HuH-7.5 (cell line): ENCODE results near the gene DENND1A.

Experiments
- DNase-seq: peaks from one replicate; pipeline ENCODE4 v3.0.0; 2011; ENCODE audit warnings: low spot score

DENND1A gene

GRCh38 chr9:123567013-123567412 lies 362.9 kb downstream of the DENND1A start:
- no peak for DNase-seq

DNA sequence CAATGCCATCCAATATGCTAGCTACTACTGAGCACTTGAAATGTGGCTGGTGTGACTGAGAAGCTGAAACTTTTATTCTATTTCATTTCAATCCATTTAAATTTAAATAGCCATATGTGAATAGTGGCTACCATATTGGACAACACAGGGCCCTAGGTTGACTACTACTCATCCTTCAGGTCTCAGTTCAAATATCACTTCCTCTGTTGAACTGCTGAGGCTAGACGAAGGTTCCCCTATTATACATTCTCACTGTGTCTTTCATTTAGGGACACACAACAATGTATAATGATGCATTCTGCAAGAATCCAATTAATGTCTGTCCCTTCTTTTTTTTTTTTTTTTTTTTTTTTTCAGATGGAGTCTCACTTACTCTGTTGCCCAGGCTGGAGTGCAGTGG lies 365.3 kb downstream of the DENND1A start:
- no peak for DNase-seq

- DNase-seq, result no peak
These were observed 367.0 kb downstream of the DENND1A start for GRCh38 chr9:123562844-123563346.

GRCh38 chr9:123561046-123561445 lies 368.9 kb downstream of the DENND1A start:
- DNase-seq, result no peak

GRCh38 chr9:123556464-123557435 lies 373.2 kb downstream of the DENND1A start:
- no peak for DNase-seq

- no peak for DNase-seq
These were observed 374.3 kb downstream of the DENND1A start for GRCh38 chr9:123555646-123556045.

GRCh38 chr9:123552530-123552929 lies 377.4 kb downstream of the DENND1A start:
- DNase-seq, result no peak

DNA sequence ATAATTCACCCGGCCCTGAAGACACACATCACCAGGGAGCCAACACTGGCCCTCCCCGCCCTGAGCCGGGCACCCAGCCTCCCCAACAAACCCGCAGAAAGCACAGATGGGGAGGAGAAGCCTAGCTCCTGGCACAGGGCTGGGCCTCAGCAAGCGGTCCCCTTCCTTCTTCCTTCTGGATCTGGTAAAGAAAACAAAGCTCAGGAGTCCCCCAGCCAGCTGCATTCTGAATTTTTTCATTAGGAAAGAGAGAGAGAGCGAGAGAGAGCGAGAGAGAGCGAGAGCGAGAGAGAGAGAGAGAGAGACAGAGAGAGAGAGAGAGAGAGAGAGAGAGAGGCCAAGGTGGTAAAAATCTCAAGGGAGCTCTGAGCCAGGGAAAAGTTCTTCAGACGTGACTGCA lies 378.2 kb downstream of the DENND1A start:
- DNase-seq, result no peak

DNA sequence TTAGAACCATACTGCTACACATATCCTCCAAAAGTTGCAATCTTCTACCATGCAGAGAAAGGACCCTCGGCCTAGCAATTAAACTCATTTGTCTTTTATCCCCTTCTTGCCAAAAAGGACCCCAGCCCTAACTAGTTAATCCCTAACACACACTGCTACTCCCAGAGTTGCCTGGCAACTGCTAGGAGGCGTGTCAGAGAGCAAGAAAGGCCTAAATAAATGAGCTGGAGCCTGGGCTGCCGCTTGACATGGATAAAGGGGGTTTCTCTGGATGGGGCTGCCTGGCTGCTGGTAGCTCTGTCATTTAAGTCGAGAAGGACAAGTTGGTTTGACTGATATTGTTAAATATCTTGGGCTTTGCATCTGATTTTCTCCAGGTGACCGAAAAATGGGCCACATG lies 379.1 kb downstream of the DENND1A start:
- no peak for DNase-seq

- no peak for DNase-seq
These were observed 379.9 kb downstream of the DENND1A start for GRCh38 chr9:123550012-123550411.

GRCh38 chr9:123548741-123549545 lies 381.0 kb downstream of the DENND1A start:
- DNase-seq, result no peak

DNA sequence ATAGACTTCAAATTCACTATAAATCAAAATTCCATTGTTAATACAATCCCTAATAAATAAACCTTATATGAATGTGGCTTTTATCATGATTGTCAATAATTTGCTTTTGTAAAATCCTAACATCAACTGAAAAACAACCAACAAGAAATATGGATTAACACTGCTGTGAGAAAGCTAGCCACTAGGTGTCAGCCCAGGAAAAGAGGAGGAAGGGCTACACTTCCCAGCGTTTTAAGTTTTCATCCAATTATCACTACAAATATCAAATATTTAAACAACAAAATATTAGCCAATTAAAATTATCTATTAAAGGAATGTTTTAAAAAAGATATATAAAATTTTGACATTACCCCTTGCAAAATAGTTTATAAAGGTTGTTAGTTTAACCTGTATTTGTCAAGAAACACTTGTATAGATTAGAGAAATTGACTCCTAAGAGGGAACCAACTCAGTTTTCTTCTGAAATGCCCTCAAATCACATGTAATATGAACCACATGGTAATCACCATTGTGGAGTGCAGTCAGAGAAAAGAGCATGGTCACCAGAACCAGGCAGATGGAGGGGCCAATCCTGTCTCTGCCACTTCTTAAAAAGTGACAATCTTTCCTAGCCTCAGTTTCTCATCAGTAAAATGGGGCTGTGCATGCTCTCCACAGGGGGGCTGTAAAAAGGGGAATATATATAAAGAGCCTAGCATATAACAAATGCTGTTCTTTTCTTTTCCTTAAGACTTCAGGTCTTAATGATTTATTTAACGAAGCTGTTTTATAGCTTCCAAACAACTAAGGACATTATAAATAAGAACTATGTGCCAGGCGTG lies 385.7 kb downstream of the DENND1A start:
- DNase-seq, result peak; percentile 33

- no peak for DNase-seq
These were observed 386.4 kb downstream of the DENND1A start for GRCh38 chr9:123543492-123543891.

DNA sequence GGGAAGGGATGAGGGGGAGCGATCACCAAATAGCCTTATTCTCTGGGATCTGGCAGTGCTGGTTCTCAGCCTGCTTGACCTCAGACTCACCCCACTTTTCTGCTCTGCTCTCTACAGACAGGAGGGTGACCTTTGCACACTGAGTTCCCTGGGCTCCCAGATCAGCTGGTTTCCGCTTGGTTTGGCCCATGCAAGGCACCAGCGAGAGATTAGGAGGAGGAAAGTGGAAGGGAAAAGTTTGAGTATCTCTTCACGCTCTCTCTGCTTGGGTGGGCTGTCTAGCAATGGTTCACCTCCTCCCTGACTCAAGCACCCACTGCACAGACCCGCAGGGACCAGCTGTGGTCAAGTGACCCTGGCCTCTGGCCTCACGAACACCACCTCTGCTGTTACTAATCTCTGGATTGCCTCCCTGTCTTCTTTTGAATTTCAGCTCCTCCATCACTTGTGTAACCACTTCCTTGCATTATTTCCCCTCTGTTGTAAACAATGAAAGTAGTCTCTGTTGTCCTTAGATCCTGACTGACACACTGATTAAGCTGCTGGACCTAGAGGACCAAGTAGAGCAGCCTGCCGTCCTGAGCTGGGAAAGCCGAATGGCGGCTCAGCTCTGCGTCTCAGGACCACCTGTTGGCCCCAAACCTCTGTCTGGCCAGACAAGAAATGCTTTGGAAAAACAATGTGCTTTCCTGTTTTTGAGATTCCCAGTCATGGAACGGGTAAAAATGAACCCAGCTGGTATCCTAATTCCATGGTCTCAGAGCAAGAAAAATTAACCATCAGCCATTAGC lies 387.3 kb downstream of the DENND1A start:
- no peak for DNase-seq

DNA sequence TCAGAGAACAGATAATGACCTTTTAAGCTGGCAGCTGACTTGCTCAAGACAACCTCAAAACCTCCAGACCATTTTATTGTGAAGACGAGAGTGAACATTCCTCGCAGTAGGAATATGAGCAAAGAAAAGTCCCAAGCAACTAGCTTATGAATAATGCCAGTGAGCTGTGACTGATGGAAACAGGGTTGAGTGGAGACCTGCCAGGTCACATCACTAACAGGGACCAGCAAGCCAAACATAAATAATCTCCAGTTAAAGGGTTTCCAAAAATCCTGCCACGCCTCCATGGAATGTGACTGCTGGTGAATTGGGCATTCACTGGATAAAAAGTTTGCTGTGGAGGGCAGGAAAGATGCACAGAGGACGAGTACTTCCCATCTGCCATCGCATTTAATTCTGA lies 388.5 kb downstream of the DENND1A start:
- DNase-seq, result no peak

- no peak for DNase-seq
These were observed 389.5 kb downstream of the DENND1A start for GRCh38 chr9:123540457-123540856.

- DNase-seq, result peak; percentile 50
These were observed 392.1 kb downstream of the DENND1A start for GRCh38 chr9:123537809-123538208.

DNA sequence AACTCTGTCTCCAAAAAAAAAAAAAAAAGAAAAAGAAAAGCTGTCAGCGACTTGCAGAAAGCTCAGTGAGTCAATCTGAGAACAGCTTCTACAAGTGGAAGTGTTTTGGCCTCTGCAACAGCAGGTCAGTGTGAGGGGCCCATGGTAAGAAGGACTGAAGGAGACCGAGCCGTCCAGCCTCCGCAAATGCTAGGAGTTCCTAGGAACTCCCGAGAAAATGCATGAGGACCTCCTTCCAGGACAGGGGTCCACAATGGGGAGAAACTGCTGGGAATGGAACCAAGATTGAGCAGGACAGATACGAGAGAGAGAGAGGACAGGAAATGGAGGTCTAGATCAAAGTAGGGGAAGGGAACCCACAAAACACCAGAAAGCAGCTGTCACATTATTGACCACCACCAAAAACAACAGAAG lies 393.5 kb downstream of the DENND1A start:
- no peak for DNase-seq

DNA sequence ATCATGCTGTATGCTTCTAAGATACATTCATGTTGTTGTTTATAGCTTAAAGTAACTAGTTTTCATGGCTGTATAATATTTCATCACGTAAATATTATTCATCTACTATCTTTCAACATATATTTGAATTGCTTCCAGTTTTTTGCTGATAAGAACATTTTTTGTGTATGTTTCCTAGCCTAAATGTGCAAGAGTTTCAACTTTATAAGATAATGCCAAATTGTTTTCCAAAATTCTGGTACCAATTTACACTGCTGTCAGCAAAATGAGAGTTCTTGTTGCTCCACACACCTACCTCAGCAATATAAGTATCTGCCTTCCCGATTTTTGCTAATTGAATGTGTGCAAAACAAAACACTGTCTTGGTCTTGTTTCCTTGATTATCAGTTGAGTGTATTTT lies 395.6 kb downstream of the DENND1A start:
- DNase-seq, result no peak

DNA sequence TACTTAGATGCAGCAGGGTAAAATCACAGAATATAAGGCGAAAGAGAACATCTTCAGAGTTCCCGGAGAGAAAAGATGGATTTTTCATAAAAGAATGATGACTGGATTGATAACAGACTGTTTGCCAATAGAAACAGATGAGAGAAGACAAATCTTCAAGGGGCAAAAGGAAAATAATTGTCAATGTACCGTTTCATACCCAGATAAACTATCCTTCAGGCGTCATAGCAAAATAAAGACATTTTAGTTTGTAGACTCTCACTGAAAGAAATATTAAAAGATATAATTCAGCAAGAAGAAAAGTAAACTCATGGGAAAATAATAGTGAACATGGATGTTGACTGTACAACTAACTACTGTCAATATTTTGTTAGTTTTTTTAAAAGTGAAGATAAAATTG lies 399.7 kb downstream of the DENND1A start:
- no peak for DNase-seq

- DNase-seq, result no peak
These were observed 401.4 kb downstream of the DENND1A start for GRCh38 chr9:123528501-123528900.
